ENCODE results near the gene SPOPL. TPM values are rescaled to one million over a fixed set of nuclear protein-coding genes. Genes with fewer than 3 reads are reported as not detected.

Gene SPOPL
- total and polyA plus RNA-seq, 9 of the 15 experiments (the other 6 are each of a cell fraction or from before 2014, with no cell fraction given): 0.53 to 6.1 (median 4.1) TPM

- WGBS (ENCODE audit: insufficient coverage, low coverage, missing lambda C conversion rate): 46% methylated on average over 2 of the region's 2 CpGs
- H3K4me2 ChIP-seq (ENCODE audit: insufficient read depth, low read length): no peak overlapping the region
- FAIRE-seq (no peak), DNase-seq (ENCODE audit: extremely low read depth in 1 of 4, low spot score in 3 of 4) (no peak), ATAC-seq (no peak)
- H3K9me3 ChIP-seq (replicated peaks; ENCODE audit: control insufficient read depth, insufficient read depth, low read depth, low read length): no peaks in the 10 kb centered on the region
- intact Hi-C loops (cut with micrococcal nuclease): no loop called here
- peaks cover 7 to 26% of the 10 kb centered on the region in 2 experiments; a peak in 3 of 5 replicates for H3K4me1 ChIP-seq (replicated peaks in 1 of 2; ENCODE audit: control insufficient read depth in 2 of 2, insufficient read depth in 2 of 2, low read length in 2 of 2)
- no TSS peak for BruUV-seq (replicated peaks)
- no peak overlapping the region for H2AFZ ChIP-seq (ENCODE audit: low read depth, low read length)
- TF ChIP-seq GTF3C2 (IDR thresholded peaks at IDR 0.05; ENCODE audit: borderline replicate concordance, extremely low read depth, insufficient read length) (no peak), ZNF277 (CRISPR knock-in tag; IDR thresholded peaks at IDR 0.05; ENCODE audit: borderline replicate concordance) (no peak), TCF7 (IDR thresholded peaks at IDR 0.05; ENCODE audit: borderline replicate concordance) (no peak)
- in situ Hi-C loops (cut with MboI): no loop called here
- H3K9ac ChIP-seq (ENCODE audit: insufficient read depth in 1 of 2, low read depth in 2 of 2, low read length in 2 of 2): no peak overlapping the region
- no peak overlapping the region for H3K4me3 ChIP-seq
- no peak overlapping the region for H3K27ac ChIP-seq (ENCODE audit: extremely low read depth, low read depth, low read length)
- no peaks in the 10 kb centered on the region for H3K79me2 ChIP-seq (ENCODE audit: control insufficient read depth, insufficient read depth, low read length)
- H4K20me1 ChIP-seq (replicated peaks; ENCODE audit: control insufficient read depth, insufficient read depth, low read length): no peaks in the 10 kb centered on the region
- no peaks in the 10 kb centered on the region; the same call in 2 of the 3 replicates for H3K36me3 ChIP-seq (ENCODE audit: control insufficient read depth, insufficient read depth, low read length)
- ChIA-PET POLR2A (interaction anchor here (0.8 to 1.6 kb wide), 2 partner anchors 11 to 12 kb away, joined by 3 read pairs; no protein-coding TSS in a partner anchor), CTCF (ENCODE audit: low intra/inter-chr PET ratio) (no interaction called here)
- no peaks in the 10 kb centered on the region for H3K9me1 ChIP-seq (ENCODE audit: control insufficient read depth, insufficient read depth, low read length)
- no peaks in the 10 kb centered on the region for H3K27me3 ChIP-seq (ENCODE audit: control insufficient read depth in 2 of 2, insufficient read depth in 2 of 2, low read length in 2 of 2)
Observed at GRCh38 chr2:138492160-138492559, 9.4 kb upstream of the SPOPL start.
